ENCODE results near the gene TMEM54.
"Not testable (repeated sequence)": the region's sequence is repeated elsewhere in the genome, so short reads cannot be mapped to it uniquely, and the experiment has no call there.

TMEM54 gene

DNA sequence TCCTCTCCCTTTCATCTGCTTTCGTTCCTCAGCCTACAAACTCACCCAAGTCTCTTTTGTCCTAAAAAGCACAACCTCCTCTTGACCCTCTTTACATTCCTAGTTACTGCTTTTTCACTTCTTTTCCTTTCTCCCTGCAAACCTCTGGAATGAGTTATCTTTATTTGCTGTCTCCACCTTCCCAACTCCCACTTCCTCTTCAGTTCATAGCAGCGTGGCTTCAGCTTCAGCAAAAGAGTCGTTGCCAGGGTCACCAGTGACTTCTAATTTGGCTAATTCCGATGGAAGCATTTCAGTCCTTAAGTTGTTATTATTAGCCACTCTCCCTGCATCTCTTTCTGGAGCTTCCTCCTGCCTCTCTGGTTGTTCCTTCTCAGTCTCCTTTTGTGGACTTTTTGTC, 6.2 kb upstream of the TMEM54 start (continued):
- TF ChIP-seq, protein P1, sequence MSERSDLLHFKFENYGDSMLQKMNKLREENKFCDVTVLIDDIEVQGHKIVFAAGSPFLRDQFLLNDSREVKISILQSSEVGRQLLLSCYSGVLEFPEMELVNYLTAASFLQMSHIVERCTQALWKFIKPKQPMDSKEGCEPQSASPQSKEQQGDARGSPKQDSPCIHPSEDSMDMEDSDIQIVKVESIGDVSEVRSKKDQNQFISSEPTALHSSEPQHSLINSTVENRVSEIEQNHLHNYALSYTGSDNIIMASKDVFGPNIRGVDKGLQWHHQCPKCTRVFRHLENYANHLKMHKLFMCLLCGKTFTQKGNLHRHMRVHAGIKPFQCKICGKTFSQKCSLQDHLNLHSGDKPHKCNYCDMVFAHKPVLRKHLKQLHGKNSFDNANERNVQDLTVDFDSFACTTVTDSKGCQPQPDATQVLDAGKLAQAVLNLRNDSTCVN (tag by site-specific recombination; optimal IDR thresholded peaks at IDR 0.05): no peak
- 0 out of 2 replicates have a peak, but pooled peaks have one; percentile 45 for TF ChIP-seq EGR2 (tag by site-specific recombination; IDR thresholded peaks at IDR 0.05; ENCODE audit: low read depth)
- TF ChIP-seq, protein P2, sequence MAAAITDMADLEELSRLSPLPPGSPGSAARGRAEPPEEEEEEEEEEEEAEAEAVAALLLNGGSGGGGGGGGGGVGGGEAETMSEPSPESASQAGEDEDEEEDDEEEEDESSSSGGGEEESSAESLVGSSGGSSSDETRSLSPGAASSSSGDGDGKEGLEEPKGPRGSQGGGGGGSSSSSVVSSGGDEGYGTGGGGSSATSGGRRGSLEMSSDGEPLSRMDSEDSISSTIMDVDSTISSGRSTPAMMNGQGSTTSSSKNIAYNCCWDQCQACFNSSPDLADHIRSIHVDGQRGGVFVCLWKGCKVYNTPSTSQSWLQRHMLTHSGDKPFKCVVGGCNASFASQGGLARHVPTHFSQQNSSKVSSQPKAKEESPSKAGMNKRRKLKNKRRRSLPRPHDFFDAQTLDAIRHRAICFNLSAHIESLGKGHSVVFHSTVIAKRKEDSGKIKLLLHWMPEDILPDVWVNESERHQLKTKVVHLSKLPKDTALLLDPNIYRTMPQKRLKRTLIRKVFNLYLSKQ (tag by site-specific recombination; IDR thresholded peaks at IDR 0.05; ENCODE audit: borderline replicate concordance): no peak
- TF ChIP-seq SP2 (tag by site-specific recombination; IDR thresholded peaks at IDR 0.05): no peak
- peak; percentile 99 for TF ChIP-seq MYNN (tag by site-specific recombination; IDR thresholded peaks at IDR 0.05; ENCODE audit: borderline replicate concordance)

DNA sequence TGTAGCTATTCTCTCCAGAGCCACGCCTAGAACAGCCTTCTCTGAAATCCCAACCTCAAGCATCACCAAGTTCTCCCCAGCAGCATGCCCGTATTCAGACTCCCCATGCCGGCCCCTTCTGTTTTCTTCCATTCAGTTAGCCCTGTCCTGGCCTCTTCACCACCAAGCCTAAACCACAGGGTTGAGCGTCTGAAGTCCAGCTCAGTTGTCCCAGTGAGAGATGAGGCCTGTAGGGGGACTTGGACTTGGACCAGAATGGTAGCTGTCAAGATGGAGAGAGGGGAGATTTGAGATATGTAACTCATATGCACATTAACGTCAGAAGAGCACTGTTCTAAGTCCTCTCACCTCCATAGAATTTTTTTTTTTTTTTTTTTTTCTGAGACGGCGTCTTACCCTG, 5.5 kb upstream of the TMEM54 start:
- Histone ChIP-seq H3K9me3 (ENCODE audit: control insufficient read depth, insufficient read depth, low read depth, low read length) (no peaks in the 10 kb centered on the region), H3K27ac (ENCODE audit: extremely low read depth, low read depth, low read length) (no peak overlapping the region), H3K36me3 (ENCODE audit: control insufficient read depth in 2 of 2, insufficient read depth in 1 of 2, low read length in 2 of 2) (no peaks in the 10 kb centered on the region), H3K4me1 (ENCODE audit: control insufficient read depth, insufficient read depth, low read length) (no peaks in the 10 kb centered on the region), H3K4me3 (ENCODE audit: low read depth, low read length) (no peak overlapping the region)
- ChIA-PET CTCF (interaction anchor here (1.1 to 1.5 kb wide), 3 partner anchors 27 to 31 kb away, joined by 3 to 5 read pairs (median 3); no protein-coding TSS in a partner anchor), POLR2A (interaction anchor here (0.6 kb wide), 1 partner anchor 10 kb away, joined by 3 read pairs; no protein-coding TSS in a partner anchor)
- TF ChIP-seq, protein P3, sequence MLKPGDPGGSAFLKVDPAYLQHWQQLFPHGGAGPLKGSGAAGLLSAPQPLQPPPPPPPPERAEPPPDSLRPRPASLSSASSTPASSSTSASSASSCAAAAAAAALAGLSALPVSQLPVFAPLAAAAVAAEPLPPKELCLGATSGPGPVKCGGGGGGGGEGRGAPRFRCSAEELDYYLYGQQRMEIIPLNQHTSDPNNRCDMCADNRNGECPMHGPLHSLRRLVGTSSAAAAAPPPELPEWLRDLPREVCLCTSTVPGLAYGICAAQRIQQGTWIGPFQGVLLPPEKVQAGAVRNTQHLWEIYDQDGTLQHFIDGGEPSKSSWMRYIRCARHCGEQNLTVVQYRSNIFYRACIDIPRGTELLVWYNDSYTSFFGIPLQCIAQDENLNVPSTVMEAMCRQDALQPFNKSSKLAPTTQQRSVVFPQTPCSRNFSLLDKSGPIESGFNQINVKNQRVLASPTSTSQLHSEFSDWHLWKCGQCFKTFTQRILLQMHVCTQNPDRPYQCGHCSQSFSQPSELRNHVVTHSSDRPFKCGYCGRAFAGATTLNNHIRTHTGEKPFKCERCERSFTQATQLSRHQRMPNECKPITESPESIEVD (tag by site-specific recombination; IDR thresholded peaks at IDR 0.05): no peak
- no peak for TF ChIP-seq ZNF214 (tag by site-specific recombination; IDR thresholded peaks at IDR 0.05; ENCODE audit: borderline replicate concordance)
- TF ChIP-seq ZNF112 (tag by site-specific recombination; IDR thresholded peaks at IDR 0.05): no peak
- TF ChIP-seq, protein P4, sequence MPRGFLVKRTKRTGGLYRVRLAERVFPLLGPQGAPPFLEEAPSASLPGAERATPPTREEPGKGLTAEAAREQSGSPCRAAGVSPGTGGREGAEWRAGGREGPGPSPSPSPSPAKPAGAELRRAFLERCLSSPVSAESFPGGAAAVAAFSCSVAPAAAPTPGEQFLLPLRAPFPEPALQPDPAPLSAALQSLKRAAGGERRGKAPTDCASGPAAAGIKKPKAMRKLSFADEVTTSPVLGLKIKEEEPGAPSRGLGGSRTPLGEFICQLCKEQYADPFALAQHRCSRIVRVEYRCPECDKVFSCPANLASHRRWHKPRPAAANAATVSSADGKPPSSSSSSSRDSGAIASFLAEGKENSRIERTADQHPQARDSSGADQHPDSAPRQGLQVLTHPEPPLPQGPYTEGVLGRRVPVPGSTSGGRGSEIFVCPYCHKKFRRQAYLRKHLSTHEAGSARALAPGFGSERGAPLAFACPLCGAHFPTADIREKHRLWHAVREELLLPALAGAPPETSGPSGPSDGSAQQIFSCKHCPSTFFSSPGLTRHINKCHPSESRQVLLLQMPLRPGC (tag by site-specific recombination; IDR thresholded peaks at IDR 0.05): no peak
- TF ChIP-seq, protein P5, sequence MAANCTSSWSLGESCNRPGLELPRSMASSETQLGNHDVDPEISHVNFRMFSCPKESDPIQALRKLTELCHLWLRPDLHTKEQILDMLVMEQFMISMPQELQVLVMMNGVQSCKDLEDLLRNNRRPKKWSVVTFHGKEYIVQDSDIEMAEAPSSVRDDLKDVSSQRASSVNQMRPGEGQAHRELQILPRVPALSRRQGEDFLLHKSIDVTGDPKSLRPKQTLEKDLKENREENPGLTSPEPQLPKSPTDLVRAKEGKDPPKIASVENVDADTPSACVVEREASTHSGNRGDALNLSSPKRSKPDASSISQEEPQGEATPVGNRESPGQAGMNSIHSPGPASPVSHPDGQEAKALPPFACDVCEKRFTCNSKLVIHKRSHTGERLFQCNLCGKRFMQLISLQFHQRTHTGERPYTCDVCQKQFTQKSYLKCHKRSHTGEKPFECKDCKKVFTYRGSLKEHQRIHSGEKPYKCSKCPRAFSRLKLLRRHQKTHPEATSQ (tag by site-specific recombination; IDR thresholded peaks at IDR 0.05): no peak
- no peak for TF ChIP-seq SCRT2 (tag by site-specific recombination; IDR thresholded peaks at IDR 0.05)
- no peak for TF ChIP-seq ZNF132 (tag by site-specific recombination; IDR thresholded peaks at IDR 0.05; ENCODE audit: borderline replicate concordance)
- no peak for TF ChIP-seq ZNF169 (tag by site-specific recombination; IDR thresholded peaks at IDR 0.05)
- TF ChIP-seq ZNF404 (tag by site-specific recombination; IDR thresholded peaks at IDR 0.05): no peak
- TF ChIP-seq HOXD13 (CRISPR knock-in tag; IDR thresholded peaks at IDR 0.05; ENCODE audit: borderline replicate concordance): no peak

DNA sequence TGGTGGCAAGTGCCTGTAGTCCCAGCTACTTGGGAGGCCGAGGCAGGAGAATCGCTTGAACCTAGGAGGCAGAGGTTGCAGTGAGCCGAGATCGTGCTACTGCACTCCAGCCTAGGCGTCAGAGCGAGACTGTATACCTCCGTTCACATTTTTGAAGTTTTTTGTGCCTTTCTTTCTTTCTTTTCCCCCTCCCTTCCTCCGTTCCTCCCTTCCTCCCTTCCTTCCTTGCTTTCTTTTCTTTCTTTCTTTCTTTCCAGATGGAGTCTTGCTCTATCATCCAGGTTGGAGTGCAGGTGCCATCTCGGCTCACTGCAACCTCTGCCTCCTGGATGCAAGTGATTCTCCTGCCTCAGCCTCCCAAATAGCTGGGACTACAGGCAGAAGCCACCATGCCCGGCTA, 4.4 kb upstream of the TMEM54 start:
- POLR2A ChIA-PET: not testable (repeated sequence)
- CTCF ChIA-PET: interaction anchor here (0.6 to 1.8 kb wide), 2 partner anchors 12 to 148 kb away, joined by 3 to 6 read pairs; no protein-coding TSS in a partner anchor
- peak; percentile 67 for TF ChIP-seq ZNF366 (tag by site-specific recombination; conservative IDR thresholded peaks at IDR 0.05)

More for the DNA sequence above, 4.4 kb upstream of the TMEM54 start:
- not testable (repeated sequence) for H3K4me1 ChIP-seq (ENCODE audit: control insufficient read depth, insufficient read depth, low read length); H3K36me3 ChIP-seq (ENCODE audit: control insufficient read depth in 2 of 2, insufficient read depth in 1 of 2, low read length in 2 of 2); H3K4me3 ChIP-seq (ENCODE audit: low read depth, low read length); H3K27ac ChIP-seq (ENCODE audit: extremely low read depth, low read depth, low read length); H3K9me3 ChIP-seq (ENCODE audit: control insufficient read depth, insufficient read depth, low read depth, low read length)

Data from HEK293 (cell line).